Activated T-helper 2 cell treated with anti-CD3 and anti-CD28 coated beads, Interferon-gamma antibody, Interleukin-2, Interleukin-4, amounts not matched to agents 10 μg/mL and 5 μg/mL and 100 μg/mL, durations not matched to agents 14 hours and 24 hours and 36 hours (primary cell): ENCODE results near the gene C16orf82. TPM values are rescaled to one million over a fixed set of nuclear protein-coding genes. Genes with fewer than 3 reads are reported as not detected.

Experiments
- DNase-seq: peaks from one replicate; pipeline ENCODE4 v3.0.0; 2021; ENCODE audit warnings: low spot score
- H3K27ac Mint-ChIP-seq: one replicate; pipeline ENCODE4 v1.8.0; 2021; ENCODE audit warnings: mixed read lengths
- H3K27me3 Mint-ChIP-seq: one replicate; pipeline ENCODE4 v1.8.0; 2021; ENCODE audit warnings: low read depth, mixed read lengths
- H3K36me3 Mint-ChIP-seq: one replicate; pipeline ENCODE4 v1.8.0; 2021; ENCODE audit warnings: low read depth, mixed read lengths
- H3K4me1 Mint-ChIP-seq: one replicate; pipeline ENCODE4 v1.8.0; 2021; ENCODE audit warnings: low read depth, mixed read lengths
- H3K4me3 Mint-ChIP-seq: one replicate; pipeline ENCODE4 v1.8.0; 2021; ENCODE audit warnings: low read depth, mild to moderate bottlenecking, moderate library complexity, mixed read lengths
- H3K9me3 Mint-ChIP-seq: one replicate; pipeline ENCODE4 v1.8.0; 2021; ENCODE audit warnings: mixed read lengths
- intact Hi-C: fragments of 100-400 bp; cut with micrococcal nuclease; formaldehyde crosslinking; loops from one replicate; pipeline ENCODE4 v1.15.1; 2023
- total RNA-seq: library from RNA; stranded (reverse); gene quantifications from 2 replicates; pipeline ENCODE4 v1.2.3, GENCODE V29; 2022

The C16orf82 gene
- total RNA-seq, 1 donor from 2014 or later = not detected

DNA sequence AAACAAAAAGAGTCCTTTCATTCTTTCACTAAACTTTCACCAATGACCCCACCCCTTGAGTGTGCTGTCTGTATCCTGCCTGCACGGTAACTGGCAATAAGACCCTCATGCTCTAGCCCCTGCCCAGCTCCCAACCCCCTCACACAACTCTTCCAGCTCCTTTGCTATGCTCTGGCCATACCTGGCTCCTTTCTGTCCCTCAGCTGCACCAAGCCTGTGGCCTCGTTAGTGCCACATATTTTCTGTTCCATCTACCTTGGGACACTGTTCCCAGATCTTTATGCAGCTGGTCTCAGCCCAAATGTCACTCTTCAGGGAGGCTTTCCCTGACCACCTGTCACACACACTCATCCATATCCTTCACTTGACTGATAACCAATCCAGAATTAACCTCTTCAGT lies 47.3 kb downstream of the C16orf82 start:
- Mint-ChIP-seq H3K27me3 (peaks cover 15% of the 10 kb centered on the region), H3K27ac (no peak overlapping the region), H3K36me3 (no peaks in the 10 kb centered on the region), H3K4me3 (no peak overlapping the region), H3K4me1 (peaks cover 4% of the 10 kb centered on the region), H3K9me3 (peaks cover 5% of the 10 kb centered on the region)
- no peak for DNase-seq
- intact Hi-C loops = no loop called here

DNA sequence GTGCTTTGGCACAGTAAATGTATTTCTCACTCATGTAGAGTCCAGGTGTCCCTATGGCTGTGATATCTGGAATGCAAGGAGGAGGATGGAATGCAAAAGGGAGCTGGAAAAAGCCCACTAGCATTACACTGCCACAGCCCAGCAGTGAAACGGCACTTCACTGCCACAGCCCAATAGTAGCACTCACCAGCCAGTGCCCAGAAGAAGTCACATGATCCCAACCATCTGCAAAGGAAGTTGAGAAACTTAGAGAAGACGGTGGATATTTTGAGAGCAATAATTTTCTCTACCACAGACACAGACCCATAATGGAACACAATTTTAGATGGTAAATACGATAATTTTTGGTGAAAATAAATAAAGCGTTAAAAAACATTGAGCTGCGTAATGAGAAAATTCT lies 51.8 kb downstream of the C16orf82 start:
- intact Hi-C loops = no loop called here
- Mint-ChIP-seq H3K4me3 (no peak overlapping the region), H3K27ac (no peak overlapping the region), H3K36me3 (no peaks in the 10 kb centered on the region), H3K4me1 (no peaks in the 10 kb centered on the region), H3K27me3 (peaks cover 13% of the 10 kb centered on the region), H3K9me3 (peaks cover 18% of the 10 kb centered on the region)
- DNase-seq = no peak

Other genes with a start within 250 kb of the C16orf82 start
- gene KDM8, start 136.6 kb downstream of the C16orf82 start, total RNA-seq = 13.5 and 17.3 TPM in 2 replicates
- gene NSMCE1, start 201.8 kb downstream of the C16orf82 start, total RNA-seq = 186 and 189 TPM in 2 replicates
- gene IL4R, start 247.0 kb downstream of the C16orf82 start, total RNA-seq = 434 and 437 TPM in 2 replicates